Endothelial cell of umbilical vein (primary cell): ENCODE results near the gene MALRD1. TPM values are rescaled to one million over a fixed set of nuclear protein-coding genes. Genes with fewer than 3 reads are reported as not detected.

Experiments
- BruUV-seq: library from RNA; stranded (reverse); fragments of 400-500 nt; replicated peaks from 2 replicates; lab custom pipeline; 2021; lab: Mats Ljungman, UMichigan
- CTCF ChIA-PET: fragments of 300-600, 350-600 bp; sonication (Branson Sonifier 250); formaldehyde crosslinking; loops from one replicate; lab custom pipeline; 2021; ENCODE audit warnings: antibody characterized with exemption, inconsistent platforms; lab: Charles Lee
- POLR2A ChIA-PET: fragments of 300-600, 350-600 bp; sonication (Branson Sonifier 250); formaldehyde crosslinking; loops from one replicate; lab custom pipeline; 2021; ENCODE audit warnings: antibody characterized with exemption, inconsistent platforms; lab: Charles Lee
- DNase-seq: peaks from one replicate; pipeline ENCODE4 v3.0.0-alpha.2; 2011; ENCODE audit warnings: low read depth, low spot score
- FAIRE-seq: peaks from 2 replicates; lab custom pipeline; 2011; peaks lifted over from hg19 to GRCh38; lab: Jason Lieb, UNC
- H2AFZ ChIP-seq: 2 replicates; pipeline ENCODE4 v1.6.0; 2012; ENCODE audit warnings: low read depth, low read length, control low read depth, inconsistent platforms
- H3K27ac ChIP-seq: 2 replicates; pipeline ENCODE4 v1.5.1; 2011; ENCODE audit warnings: low read depth, mild to moderate bottlenecking, control low read depth, low read length, moderate library complexity; ENCODE audit not compliant: insufficient read depth
- H3K27me3 ChIP-seq, 2 experiments: 2 replicates each; pipeline versions ENCODE4 v1.6.0 to v1.6.1; 2011; ENCODE audit warnings: low read length in 2 of 2, mixed read lengths in 1 of 2; ENCODE audit not compliant: control insufficient read depth in 2 of 2, insufficient read depth in 2 of 2
- H3K36me3 ChIP-seq, 2 experiments: 2 replicates in 1 of 2; 3 replicates in 1 of 2; pipeline ENCODE4 v1.5.1; 2011; ENCODE audit warnings: low read length in 2 of 2, mild to moderate bottlenecking in 1 of 2, moderate library complexity in 1 of 2; ENCODE audit not compliant: control insufficient read depth in 2 of 2, insufficient read depth in 2 of 2; ENCODE audit errors: extremely low read depth in 1 of 2
- H3K4me1 ChIP-seq: 3 replicates; pipeline ENCODE4 v1.5.1; 2011; ENCODE audit warnings: mild to moderate bottlenecking, low read length; ENCODE audit not compliant: control insufficient read depth, insufficient read depth; ENCODE audit errors: extremely low read depth
- H3K4me2 ChIP-seq: 2 replicates; pipeline ENCODE4 v1.6.1; 2011; ENCODE audit warnings: low read length, control low read depth, mixed read lengths; ENCODE audit not compliant: insufficient read depth
- H3K4me3 ChIP-seq, 3 experiments: fragments of 200-600 bp in 1 of 3; sonication (generic), shearing (Covaris generic) in 1 of 3; replicated peaks in 1 of 3; 2 replicates each; pipeline ENCODE4 v1.5.1; 2011 to 2016; ENCODE audit warnings: control low read depth in 3 of 3, low read length in 3 of 3, mild to moderate bottlenecking in 2 of 3, inconsistent platforms in 1 of 3, low read depth in 1 of 3, moderate library complexity in 1 of 3; ENCODE audit not compliant: insufficient read depth in 1 of 3
- H3K79me2 ChIP-seq: 2 replicates; pipeline ENCODE4 v1.6.0; 2012; ENCODE audit warnings: low read length, inconsistent platforms; ENCODE audit not compliant: control insufficient read depth, insufficient read depth
- H3K9ac ChIP-seq: replicated peaks from 2 replicates; pipeline ENCODE3; 2011; ENCODE audit warnings: low read length, control low read depth; ENCODE audit not compliant: insufficient read depth; ENCODE audit errors: extremely low read depth
- H3K9me1 ChIP-seq: replicated peaks from 3 replicates; pipeline ENCODE4 v1.6.0; 2011; ENCODE audit warnings: mild to moderate bottlenecking, low read length; ENCODE audit not compliant: control insufficient read depth, insufficient read depth; ENCODE audit errors: extremely low read depth
- H3K9me3 ChIP-seq: replicated peaks from 2 replicates; pipeline ENCODE4 v1.5.1; 2012; ENCODE audit warnings: low read length, inconsistent platforms; ENCODE audit not compliant: control insufficient read depth, insufficient read depth
- H4K20me1 ChIP-seq: replicated peaks from 2 replicates; pipeline ENCODE3; 2011; ENCODE audit warnings: mild to moderate bottlenecking, low read length; ENCODE audit not compliant: control insufficient read depth, insufficient read depth; ENCODE audit errors: extremely low read depth
- CTCF ChIP-seq, 2 donors: IDR thresholded peaks; 1 replicate in 1 of 2; 2 replicates in 1 of 2; pipeline ENCODE4 v1.5.1; 2011; ENCODE audit warnings: low read length in 2 of 2, mild to moderate bottlenecking in 2 of 2, moderate library complexity in 2 of 2, control low read depth in 1 of 2, inconsistent platforms in 1 of 2, low read depth in 1 of 2; ENCODE audit not compliant: insufficient read depth in 1 of 2; ENCODE audit errors: extremely low read depth in 1 of 2
- EZH2 ChIP-seq: IDR thresholded peaks from 2 replicates; pipeline ENCODE4 v1.6.1; 2012; ENCODE audit warnings: borderline replicate concordance, low read depth, mild to moderate bottlenecking, moderate library complexity, low read length, inconsistent platforms; ENCODE audit not compliant: severe bottlenecking
- FOS ChIP-seq: IDR thresholded peaks from 2 replicates; pipeline ENCODE4 v1.6.1; 2011; ENCODE audit warnings: mild to moderate bottlenecking, low read length, moderate library complexity, borderline replicate concordance; ENCODE audit not compliant: insufficient read depth
- GATA2 ChIP-seq: IDR thresholded peaks from 2 replicates; pipeline ENCODE4 v1.7.0; 2011; ENCODE audit warnings: low read depth, mild to moderate bottlenecking, moderate library complexity, mixed read lengths, low read length; ENCODE audit not compliant: insufficient read length, insufficient read depth
- JUN ChIP-seq: IDR thresholded peaks from 2 replicates; pipeline ENCODE4 v1.6.1; 2011; ENCODE audit warnings: borderline replicate concordance, low read depth; ENCODE audit not compliant: insufficient read length, insufficient read depth
- MYC ChIP-seq: IDR thresholded peaks from one replicate; pipeline ENCODE4 v1.6.1; 2011; ENCODE audit warnings: mild to moderate bottlenecking, low read depth, low read length
- POLR2A ChIP-seq: IDR thresholded peaks from 2 replicates; pipeline ENCODE4 v1.6.1; 2012; ENCODE audit warnings: low read depth, mild to moderate bottlenecking, control low read depth, low read length
- POLR2AphosphoS5 ChIP-seq: IDR thresholded peaks from 2 replicates; pipeline ENCODE4 v1.6.1; 2012; ENCODE audit warnings: low read depth, mild to moderate bottlenecking, control low read depth, low read length, moderate library complexity; ENCODE audit not compliant: insufficient read depth
- dilution Hi-C: fragments of 300-500 bp; cut with MboI; formaldehyde crosslinking; loops from one replicate; pipeline ENCODE4 v1.15.0; 2019; ENCODE audit warnings: low sequenced_read_pairs; ENCODE audit not compliant: extremely low pct_ligation_motif_present
- intact Hi-C: fragments of 100-400 bp; cut with micrococcal nuclease; formaldehyde crosslinking; loops from one replicate; pipeline ENCODE4 v1.10.0; 2022
- polyA plus RNA-seq, 4 experiments: library from polyadenylated mRNA; depleted of rRNA in 3 of 4; stranded (reverse) in 3 of 4; unstranded in 1 of 4; fragments of >200 nt; gene quantifications; 2 replicates each; pipeline versions ENCODE4 v1.2.1 to v1.2.3, GENCODE V29; 2011 to 2012; ENCODE audit warnings: missing spikeins in 1 of 4
- total RNA-seq: library from RNA; stranded (reverse); gene quantifications from 2 replicates; pipeline ENCODE4 v1.2.3, GENCODE V29; 2021
- TF ChIP-seq, protein P1 (sequence below): IDR thresholded peaks from 2 replicates; pipeline ENCODE4 v1.6.1; 2011; ENCODE audit not compliant: insufficient read depth, insufficient read length

The MALRD1 gene
- total and polyA plus RNA-seq, 2 donors (not counting 3 experiments of a cell fraction or from before 2014, with no cell fraction given) = not detected

GRCh38 chr10:19385846-19386450, 337.3 kb downstream of the MALRD1 start:
- H3K9me1 ChIP-seq = no peaks in the 10 kb centered on the region
- H4K20me1 ChIP-seq = no peaks in the 10 kb centered on the region
- no peak overlapping the region for H3K27ac ChIP-seq
- no peaks in the 10 kb centered on the region for H3K27me3 ChIP-seq
- ChIA-PET CTCF (no interaction called here), POLR2A (no interaction called here)
- no peak overlapping the region for H3K9ac ChIP-seq
- H3K4me2 ChIP-seq = no peak overlapping the region
- TF ChIP-seq POLR2AphosphoS5 (no peak), MYC (no peak), CTCF (IDR thresholded peaks at IDR 0.05; ENCODE audit: extremely low read depth in 1 of 2, insufficient read depth in 1 of 2, low read depth in 1 of 2, low read length in 2 of 2) (no peak), GATA2 (no peak), POLR2A (no peak), FOS (no peak), JUN (no peak), EZH2 (no peak)
- TF ChIP-seq, protein P1, sequence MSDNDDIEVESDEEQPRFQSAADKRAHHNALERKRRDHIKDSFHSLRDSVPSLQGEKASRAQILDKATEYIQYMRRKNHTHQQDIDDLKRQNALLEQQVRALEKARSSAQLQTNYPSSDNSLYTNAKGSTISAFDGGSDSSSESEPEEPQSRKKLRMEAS = no peak
- H3K79me2 ChIP-seq = no peaks in the 10 kb centered on the region
- H3K9me3 ChIP-seq = no peaks in the 10 kb centered on the region
- no peak for FAIRE-seq
- H2AFZ ChIP-seq = no peak overlapping the region
- DNase-seq = no peak
- intact Hi-C loops (no loop called here), dilution Hi-C loops (no loop called here)
- no peaks in the 10 kb centered on the region for H3K4me1 ChIP-seq
- no TSS peak for BruUV-seq
- H3K4me3 ChIP-seq = no peak overlapping the region
- no peaks in the 10 kb centered on the region for H3K36me3 ChIP-seq
